H1 (cell line): ENCODE measurements around the gene TPO.

ENCODE experiments used
- BACH1 ChIP-seq: IDR thresholded peaks from 2 replicates; pipeline ENCODE4 v1.6.1; 2012; ENCODE audit warnings: low read length, improper control_type of control experiment
- BRCA1 ChIP-seq: IDR thresholded peaks from 2 replicates; pipeline ENCODE4 v1.6.1; 2012; ENCODE audit warnings: low read depth, low read length, improper control_type of control experiment
- CTCF ChIP-seq, 3 experiments: IDR thresholded peaks; 1 replicate in 2 of 3; 2 replicates in 1 of 3; pipeline versions ENCODE4 v1.5.1 to v1.6.1; 2011; ENCODE audit warnings: low read length in 3 of 3, mild to moderate bottlenecking in 3 of 3, inconsistent platforms in 2 of 3, low read depth in 1 of 3, moderate library complexity in 1 of 3; ENCODE audit not compliant: insufficient read depth in 1 of 3; ENCODE audit errors: control extremely low read depth in 1 of 3
- EGR1 ChIP-seq: IDR thresholded peaks from 2 replicates; pipeline ENCODE4 v1.6.1; 2011; ENCODE audit warnings: low read depth, low read length, borderline replicate concordance
- NRF1 ChIP-seq: IDR thresholded peaks from 2 replicates; pipeline ENCODE4 v1.6.1; 2011; ENCODE audit warnings: mild to moderate bottlenecking, low read depth, low read length, improper control_type of control experiment
- POLR2A ChIP-seq, 2 experiments: IDR thresholded peaks; 1 replicate in 1 of 2; 2 replicates in 1 of 2; pipeline ENCODE4 v1.6.1; 2011; ENCODE audit warnings: low read depth in 2 of 2, low read length in 2 of 2, mild to moderate bottlenecking in 2 of 2; ENCODE audit errors: control extremely low read depth in 1 of 2
- TBP ChIP-seq: IDR thresholded peaks from 2 replicates; pipeline ENCODE4 v1.6.1; 2011; ENCODE audit warnings: low read depth, low read length, improper control_type of control experiment
- TEAD4 ChIP-seq: IDR thresholded peaks from 2 replicates; pipeline ENCODE4 v1.6.1; 2012; ENCODE audit warnings: low read depth, low read length, inconsistent platforms, mixed read lengths
- YY1 ChIP-seq: IDR thresholded peaks from 2 replicates; pipeline ENCODE4 v1.6.1; 2011; ENCODE audit warnings: low read depth, mild to moderate bottlenecking, low read length

GRCh38 chr2:1488851-1489250 lies 75.6 kb downstream of the TPO start:
- TF ChIP-seq BRCA1 (no peak), TBP (no peak), CTCF (IDR thresholded peaks at IDR 0.05; ENCODE audit: control extremely low read depth in 1 of 3, insufficient read depth in 1 of 3, low read depth in 1 of 3, low read length in 3 of 3) (no peak), YY1 (no peak), EGR1 (no peak), TEAD4 (no peak), POLR2A (IDR thresholded peaks at IDR 0.05; ENCODE audit: control extremely low read depth in 1 of 2, low read depth in 2 of 2, low read length in 2 of 2) (no peak), BACH1 (no peak), NRF1 (no peak)
